ENCODE data around the gene ZNF615.

- no peak for TF ChIP-seq CTCF (IDR thresholded peaks at IDR 0.05)
- TF ChIP-seq POLR2A (IDR thresholded peaks at IDR 0.05): no peak
- no peak for TF ChIP-seq POLR2AphosphoS5 (IDR thresholded peaks at IDR 0.05)
Observed at GRCh38 chr19:51970718-51971117, 37.3 kb downstream of the ZNF615 start.
